Amygdala (tissue), 56 donors: ENCODE results near the gene DEGS1.
A peak's percentile ranks its signal among the peaks of the same experiment; 100 is the strongest.
"Not testable (repeated sequence)": the region's sequence is repeated elsewhere in the genome, so short reads cannot be mapped to it uniquely, and the experiment has no call there.

Source experiments
- DNase-seq, 56 donors: peaks; one replicate each; lab custom pipeline; 2025; lab: John Stamatoyannopoulos, UW

Gene DEGS1

DNA sequence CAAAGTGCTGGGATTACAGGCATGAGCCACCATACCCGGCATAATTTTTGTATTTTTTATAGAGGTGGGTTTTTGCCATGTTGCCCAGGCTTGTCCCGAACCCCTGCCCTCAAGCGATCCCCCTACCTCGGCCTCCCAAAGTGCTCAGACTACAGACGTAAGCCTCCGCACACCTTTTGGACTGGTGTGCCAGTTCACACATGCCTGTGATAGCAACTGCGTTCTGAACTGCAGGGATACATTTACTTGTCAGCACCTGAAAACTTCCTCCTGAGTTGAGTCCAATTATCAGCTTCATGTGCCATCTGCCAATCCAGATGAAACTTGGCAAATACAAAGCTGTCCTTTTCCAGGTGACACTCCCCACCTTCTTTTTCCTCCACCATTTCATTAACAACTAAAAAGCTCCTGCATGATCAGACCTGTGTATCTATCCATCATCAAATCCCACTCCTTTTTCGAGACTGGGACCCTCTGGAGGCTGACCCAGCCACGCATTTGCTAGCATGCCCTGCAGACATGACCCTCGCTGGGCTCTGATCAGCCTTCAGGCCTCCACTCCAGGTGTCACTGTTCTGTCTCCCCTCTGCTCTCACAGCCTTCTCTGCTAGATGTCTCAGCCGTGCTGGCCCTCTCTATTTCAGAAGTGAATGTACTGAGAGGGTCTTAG is 2.1 kb upstream of the DEGS1 start:
- no peak for DNase-seq

DNA sequence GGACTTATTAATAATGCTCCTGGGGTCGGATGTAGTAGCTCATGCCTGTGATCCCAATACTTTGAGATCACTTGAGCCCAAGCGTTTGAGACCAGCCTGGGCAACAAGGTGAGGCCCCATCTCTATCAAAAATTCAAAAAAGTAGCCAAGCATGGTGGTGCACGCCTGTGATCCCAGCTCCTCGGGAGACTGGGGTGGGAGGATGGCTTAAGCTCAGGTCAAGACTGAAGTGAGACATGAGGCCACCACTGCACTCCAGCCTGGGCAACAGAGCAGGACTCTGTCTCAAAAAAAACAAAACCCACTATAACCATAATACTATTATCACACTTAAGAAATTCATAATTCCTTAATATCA is 1.6 kb upstream of the DEGS1 start:
- DNase-seq: no peak

DNA sequence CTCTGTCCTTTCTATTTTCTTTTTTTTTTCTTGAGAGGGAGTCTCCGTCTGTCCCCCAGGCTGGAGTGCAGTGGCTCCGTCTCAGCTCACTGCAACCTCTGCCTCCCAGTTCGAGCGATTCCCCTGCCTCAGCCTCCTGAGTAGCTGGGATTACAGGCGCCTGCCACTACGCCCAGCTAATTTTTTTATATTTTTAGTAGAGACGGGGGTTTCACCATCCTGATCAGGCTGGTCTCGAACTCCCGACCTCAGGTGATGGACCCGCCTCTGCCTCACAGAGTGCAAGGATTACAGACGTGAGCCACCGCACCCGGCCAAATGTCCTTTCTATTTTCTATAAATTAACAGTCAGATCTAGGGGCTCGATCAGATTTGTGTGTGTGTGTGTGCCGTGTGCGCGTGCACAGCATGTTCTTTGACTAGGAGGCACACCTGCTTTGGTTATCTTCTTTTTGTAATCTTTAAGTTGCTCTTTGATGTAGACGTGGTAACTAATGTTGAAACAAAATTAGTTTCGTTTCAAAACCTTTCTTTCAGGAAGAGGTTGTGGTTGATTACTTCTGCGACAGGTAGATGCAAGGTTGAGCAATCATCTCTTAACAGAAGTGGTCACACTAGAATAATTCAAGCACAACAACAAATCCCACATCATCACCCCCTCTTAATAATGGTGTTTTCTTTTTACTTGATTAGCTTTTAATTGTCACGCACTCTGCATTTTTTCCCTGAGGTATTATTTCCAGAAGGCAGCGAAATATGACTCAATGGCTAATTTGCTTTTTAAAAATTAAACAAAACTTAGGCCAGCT is 779 bp upstream of the DEGS1 start:
- no peak for DNase-seq

DNA sequence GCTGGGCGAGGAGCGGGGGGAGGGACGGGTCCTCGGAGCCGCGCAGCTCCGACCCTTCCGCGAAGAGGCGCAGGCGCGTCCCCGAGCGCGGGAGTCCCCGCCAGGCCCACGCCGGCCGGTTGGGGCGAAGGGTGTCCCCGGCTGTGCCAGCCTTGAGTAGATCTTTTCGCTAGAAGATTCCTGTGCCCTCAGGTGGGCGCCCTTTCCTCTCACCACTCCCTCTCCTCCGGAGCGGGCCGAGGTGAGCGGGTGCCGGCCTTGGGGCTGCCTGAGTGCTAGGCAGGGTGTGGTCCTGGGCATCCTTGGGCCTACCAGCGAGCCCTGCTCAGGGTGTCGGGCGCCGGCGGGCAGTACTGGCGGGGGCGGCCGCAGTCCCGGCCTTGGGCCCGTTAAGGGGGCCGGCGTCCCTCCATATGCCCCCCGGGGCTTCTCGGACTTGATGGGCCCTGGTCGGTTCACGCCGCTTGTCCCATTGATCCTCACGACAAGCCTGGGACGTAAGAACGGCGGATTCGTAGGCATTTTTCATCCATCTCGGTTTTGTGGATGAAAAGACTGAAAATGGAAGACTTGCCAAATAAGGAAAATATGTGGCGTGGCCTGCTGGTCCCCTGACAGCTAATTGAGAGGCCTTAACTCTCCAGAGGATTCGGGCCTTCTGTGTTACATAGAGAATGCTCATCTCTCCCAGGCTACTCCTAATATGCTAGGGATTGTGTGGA is 712 bp downstream of the DEGS1 start:
- peak in 45 of 56 donors; percentile 14 to 82 (median 58) for DNase-seq

DNA sequence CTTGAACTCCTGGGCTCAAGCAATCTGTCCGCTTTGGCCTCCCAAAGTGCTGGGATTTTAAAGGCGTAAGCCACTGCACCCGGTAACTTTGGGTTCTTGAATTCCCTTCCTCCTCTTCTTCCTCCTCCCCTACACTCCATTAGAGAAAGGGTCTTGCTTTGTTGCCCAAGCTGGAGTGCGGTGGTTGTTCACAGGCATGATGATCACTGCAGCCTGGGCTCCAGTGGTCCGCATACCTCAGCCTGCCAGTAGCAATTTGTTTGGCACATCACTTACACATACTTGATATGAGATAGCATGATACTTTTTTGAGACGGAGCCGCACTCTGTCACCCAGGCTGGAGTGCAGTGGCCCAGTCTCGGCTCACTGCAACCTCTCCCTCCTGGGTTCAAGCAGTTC is 2.2 kb downstream of the DEGS1 start:
- no peak for DNase-seq

DNA sequence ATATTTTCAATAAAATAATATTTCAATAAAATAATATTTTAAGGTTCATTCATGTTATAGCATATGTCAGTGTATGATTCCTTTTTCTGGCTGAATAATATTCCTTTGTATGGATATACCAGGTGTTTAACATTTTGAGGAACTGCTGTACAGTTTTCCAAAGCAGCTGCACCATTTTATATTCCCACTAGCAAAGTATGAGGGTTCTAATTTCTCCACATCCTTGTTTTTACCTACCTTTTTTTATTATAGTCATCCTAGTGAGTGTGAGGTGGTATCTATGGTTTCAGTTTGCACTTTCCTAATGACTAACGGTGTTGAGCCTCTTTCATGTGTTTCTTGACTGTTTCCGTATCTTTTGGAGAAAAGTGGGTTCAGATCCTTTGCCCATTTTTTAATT is 5.2 kb downstream of the DEGS1 start:
- DNase-seq: no peak

DNA sequence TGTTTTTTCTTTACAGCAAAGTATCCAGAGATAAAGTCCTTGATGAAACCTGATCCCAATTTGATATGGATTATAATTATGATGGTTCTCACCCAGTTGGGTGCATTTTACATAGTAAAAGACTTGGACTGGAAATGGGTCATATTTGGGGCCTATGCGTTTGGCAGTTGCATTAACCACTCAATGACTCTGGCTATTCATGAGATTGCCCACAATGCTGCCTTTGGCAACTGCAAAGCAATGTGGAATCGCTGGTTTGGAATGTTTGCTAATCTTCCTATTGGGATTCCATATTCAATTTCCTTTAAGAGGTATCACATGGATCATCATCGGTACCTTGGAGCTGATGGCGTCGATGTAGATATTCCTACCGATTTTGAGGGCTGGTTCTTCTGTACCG is 6.5 kb downstream of the DEGS1 start:
- DNase-seq: no peak

DNA sequence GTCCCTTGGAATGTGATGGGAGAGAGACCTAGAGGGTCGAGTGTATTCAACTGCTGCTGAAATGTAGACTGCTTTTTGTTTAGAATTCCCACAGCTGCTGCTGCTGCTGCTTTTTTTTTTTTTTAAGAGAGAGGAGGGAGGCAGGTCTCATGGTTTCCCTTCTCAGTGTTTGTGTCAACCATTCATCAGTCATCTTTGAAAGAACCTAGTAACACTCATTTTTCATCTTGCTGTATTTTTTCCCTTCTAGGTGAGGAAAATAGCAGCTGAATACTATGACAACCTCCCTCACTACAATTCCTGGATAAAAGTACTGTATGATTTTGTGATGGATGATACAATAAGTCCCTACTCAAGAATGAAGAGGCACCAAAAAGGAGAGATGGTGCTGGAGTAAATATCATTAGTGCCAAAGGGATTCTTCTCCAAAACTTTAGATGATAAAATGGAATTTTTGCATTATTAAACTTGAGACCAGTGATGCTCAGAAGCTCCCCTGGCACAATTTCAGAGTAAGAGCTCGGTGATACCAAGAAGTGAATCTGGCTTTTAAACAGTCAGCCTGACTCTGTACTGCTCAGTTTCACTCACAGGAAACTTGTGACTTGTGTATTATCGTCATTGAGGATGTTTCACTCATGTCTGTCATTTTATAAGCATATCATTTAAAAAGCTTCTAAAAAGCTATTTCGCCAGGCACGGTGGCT is 9.2 kb downstream of the DEGS1 start:
- no peak for DNase-seq

DNA sequence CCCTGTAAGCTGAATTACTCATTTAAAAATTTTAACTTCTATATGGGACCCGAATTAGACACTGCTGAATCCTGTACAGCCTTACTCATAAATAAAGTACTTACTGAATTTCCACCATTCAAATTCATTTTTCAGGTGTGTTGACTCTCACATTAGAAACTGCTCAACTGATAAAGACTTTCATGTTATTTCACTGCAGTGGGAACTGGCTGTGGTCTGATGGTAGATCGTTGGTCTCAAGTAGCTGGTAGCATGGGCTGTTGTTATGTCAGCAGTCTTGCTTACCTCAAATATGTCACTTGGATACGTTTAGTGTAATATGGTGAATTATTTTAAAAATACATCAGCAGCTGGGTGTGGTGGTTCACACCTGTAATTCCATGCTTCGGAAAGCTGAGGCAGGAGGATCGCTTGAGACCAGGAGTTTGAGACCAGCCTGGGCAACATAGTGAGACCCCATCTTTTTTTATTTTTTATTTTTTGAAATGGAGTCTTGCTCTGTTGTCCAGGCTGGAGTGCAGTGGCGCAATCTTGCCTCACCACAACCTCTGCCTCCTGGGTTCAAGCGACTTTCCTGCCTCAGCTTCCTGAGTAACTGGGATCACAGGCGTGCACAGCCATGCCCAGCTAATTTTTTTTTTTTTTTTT is 10.4 kb downstream of the DEGS1 start:
- no peak for DNase-seq

DNA sequence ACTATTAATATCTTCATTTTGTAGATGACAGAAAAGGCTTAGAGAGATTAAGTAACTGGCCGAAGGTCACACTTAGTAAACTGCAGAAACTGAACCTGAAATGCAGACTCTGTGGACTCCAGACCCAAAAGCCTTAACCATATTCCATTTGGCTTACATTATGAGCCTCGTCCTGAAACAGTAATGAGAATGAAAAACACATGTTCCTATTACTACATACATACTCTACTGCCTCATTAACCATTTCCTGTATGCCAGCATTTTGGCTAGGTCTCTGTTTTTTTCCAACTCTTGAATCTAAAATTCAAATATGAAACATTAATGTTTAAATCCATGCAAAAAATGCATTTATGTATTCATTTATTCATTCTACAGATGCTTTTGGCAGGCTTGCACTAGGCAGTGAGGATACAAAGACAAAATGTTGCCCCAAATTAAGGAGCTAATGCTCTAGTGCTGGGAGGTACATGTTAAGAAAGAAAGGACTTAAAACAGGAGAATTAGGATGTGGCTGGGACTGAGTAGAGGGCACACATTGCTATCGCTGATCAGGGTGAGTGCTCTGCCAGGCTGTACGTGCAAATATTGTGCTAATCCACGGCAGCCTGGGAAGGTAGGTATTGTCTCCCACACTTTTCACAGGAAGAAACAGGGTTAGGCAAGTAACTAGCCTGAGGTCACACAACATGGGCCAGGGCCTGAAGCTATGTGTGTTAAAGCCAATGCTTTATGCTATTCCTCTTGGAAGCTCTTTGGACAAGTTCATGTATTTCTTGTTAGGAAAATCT is 14.0 kb downstream of the DEGS1 start:
- no peak for DNase-seq

DNA sequence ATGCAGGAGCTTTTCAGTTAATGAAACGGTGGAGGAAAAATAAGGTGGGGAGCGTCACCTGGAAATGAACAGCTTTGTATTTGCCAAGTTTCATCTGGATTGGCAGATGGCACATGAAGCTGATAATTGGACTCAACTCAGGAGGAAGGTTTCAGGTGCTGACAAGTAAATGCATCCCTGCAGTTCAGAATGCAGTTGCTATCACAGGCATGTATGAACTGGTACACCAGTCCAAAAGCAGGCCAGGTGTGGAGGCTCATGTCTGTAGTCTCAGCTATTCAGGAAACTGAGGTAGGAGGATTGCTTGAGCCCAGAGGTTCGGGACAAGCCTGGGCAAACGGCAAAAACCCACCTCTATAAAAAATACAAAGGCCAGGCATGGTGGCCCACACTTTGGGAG is 15.5 kb downstream of the DEGS1 start:
- no peak for DNase-seq

DNA sequence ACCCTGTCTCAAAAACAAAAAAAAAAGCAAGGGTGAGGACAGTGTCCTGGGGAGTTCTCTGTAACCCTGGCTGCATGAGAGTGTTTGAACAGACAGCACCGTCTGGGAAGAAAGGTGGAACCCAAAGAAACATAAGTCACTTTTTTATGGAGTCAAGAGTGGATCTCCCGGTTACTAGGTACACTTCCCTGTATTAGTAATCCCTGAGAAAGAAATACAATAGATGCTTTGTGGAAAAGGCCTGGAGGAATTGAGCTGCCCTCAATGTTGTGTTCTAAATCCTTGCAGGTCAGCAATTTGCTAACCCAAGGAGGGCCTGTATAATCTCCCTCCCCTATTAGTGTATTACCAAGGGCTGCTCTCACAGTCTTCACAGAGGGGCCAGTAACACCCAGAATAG is 16.6 kb downstream of the DEGS1 start:
- no peak for DNase-seq

DNA sequence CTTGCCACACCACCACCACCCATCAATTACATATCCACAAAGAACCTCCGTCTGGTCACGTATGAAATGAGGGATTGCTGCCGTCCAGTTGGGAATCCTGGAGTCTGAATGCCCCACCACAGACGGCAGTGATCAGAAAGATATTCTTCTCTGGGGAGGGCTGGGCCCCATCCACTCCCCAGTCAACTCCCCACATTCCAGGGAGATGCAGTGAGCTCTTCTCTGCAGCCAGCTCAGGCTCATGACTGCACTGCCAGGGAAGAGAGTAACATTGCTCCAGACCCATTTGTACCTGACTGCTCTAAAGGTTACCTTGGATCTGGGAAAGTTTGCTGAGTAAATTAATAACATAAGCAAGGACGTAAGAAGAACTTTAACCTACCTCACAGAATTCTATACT is 18.3 kb downstream of the DEGS1 start:
- DNase-seq: no peak

DNA sequence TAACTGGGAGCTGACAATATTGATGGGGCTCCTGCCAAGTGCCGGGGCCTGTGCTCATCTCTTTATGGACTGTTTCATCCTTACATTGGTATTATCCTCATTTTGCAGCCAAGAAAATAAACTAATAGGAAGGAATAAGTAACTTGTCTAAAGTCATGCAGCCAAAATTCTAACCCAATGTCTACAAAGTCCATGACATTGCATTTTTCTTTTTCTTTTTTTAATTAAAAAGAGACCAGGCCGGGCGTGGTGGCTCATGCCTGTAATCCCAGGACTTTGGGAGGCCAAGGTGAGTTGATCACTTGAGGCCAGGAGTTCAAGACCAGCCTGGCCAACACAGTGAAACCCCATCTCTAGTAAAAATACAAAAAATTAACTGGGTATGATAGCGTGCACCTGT is 18.8 kb downstream of the DEGS1 start:
- DNase-seq: no peak

DNA sequence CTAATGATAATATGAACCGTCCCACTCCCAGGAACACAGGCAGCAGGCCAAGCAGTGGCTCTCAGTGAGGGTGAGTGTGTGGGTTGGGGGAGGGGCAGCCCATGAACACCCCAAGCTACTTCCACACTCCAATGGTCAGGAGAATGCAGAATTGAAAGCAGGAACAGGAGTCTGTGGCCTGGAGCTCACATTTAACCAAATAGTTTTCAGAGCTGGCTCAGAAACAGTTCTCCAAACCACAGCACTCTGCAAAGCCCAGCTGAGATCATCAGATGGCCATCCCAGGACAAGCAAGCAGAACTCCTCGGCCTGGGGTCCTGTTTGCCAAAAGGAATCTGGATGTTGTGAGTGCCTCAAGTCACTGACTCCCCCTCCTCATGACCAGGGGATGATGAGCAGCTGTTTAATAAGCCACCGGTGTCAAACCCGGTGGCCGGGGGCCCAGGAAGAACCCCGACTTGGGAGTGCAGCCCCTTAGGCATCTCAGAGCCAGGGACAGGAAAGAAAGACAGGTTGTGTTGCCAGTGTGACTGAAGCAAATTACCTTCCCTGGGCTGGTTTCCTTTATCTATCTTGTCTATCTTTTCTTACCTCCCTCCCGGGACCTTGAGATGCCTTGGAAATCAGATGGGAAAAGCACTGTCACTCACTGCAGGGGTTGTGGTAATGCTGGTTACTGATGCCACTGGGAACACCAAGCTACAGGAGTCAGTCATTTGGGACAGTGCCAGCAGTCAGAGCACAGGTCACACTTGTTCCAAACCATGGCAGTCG is 20.4 kb downstream of the DEGS1 start:
- DNase-seq: peak in 35 of 56 donors; percentile 4 to 69 (median 27)

DNA sequence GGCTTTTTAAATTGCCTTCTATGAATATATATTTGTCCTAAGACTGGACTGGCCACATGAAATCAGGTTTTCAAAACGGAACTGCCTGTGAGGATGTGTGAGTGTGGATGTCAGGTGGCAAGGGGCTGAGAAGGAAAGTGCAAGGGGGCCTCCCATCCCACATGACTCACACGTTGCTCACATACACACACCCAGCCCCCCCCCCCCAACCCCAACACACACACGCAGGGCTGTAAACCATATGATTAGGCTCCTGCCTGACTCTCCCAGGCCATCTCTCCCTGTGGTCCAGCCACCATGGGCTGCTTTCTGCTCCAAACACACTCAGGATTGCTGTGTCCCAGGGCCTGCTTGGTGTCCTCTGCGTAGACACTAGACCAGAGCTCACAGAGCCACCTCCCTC is 22.4 kb downstream of the DEGS1 start:
- peak in 3 of 56 donors; percentile 6 to 13 (median 13) for DNase-seq

DNA sequence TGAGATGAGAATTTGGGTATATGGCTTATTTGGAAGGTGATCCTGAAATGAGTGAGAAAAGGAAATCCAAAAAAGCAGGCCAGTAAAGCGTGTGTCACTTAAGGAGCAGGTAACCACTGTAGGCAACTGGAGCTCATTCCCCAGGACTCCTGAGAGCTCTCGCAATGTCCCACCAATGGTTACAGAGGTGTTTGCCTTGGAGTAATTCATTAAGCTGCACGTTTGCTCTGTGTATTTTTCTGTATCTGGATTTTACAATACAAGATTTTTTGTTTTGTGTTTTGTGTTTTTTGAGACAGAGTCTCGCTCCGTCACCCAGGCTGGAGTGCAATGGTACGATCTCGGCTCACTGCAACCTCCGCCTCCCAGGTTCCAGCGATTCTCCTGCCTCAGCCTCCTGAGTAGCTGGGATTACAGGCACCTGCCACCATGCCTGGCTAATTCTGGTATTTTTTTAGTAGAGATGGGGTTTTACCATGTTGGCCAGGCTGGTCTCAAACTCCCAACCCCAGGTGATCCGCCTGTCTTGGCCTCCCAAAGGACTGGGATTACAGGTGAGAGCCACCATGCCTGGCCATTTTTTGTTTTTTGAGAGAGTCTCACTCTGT is 23.0 kb downstream of the DEGS1 start:
- not testable (repeated sequence) for DNase-seq

DNA sequence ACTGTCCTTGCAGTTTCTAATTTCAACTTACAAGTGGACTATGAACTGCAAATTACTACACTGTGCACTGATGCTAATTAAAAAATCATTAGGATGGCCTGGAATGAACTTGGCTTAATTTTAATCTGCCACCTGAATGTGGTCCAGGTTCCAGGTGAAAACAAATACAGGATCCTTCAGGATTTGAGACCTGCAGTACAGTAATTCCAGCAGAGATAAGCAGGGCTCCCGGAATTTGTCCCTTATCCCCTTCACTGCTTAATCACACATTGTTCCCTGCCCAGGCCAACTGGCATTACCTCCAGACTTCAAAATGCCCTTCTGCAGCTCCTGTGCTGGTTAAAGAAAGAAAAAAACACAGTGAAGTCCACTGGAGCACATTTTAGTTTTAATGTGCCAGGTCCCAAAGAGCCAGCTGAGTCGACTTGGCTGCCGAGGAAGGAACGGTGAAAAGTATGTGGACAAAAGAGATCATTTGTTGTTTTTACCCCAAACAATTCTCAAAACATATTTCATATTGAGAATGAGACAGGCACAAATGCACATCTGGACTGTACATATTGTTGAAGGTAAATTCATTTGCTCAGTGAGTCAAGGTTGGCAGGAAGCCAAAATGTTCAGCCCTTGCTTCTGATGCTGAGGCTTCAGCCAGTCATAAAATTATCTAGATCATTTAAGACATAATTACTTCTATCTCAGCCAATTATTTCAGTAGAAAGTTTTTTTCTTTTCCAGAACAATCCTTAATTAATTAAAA is 28.3 kb downstream of the DEGS1 start:
- peak in 2 of 56 donors; percentile 8 to 55 for DNase-seq
